ENCODE data around the gene RASD2.

- TF ChIP-seq CTCF (IDR thresholded peaks at IDR 0.05) (no peak), POLR2A (IDR thresholded peaks at IDR 0.05) (no peak), EP300 (IDR thresholded peaks at IDR 0.05; ENCODE audit: low read depth) (no peak)
These were observed 3.1 kb downstream of the RASD2 start for GRCh38 chr22:35543702-35544101.

Measured in transverse colon (tissue), 3 donors.